Stimulated activated CD8-positive, alpha-beta memory T cell treated with anti-CD3 and anti-CD28 coated beads, Interleukin-4, amount 100 ng/mL, for 48 hours (primary cell): Measurements from ENCODE around the gene LCP2.
A peak's percentile ranks its signal among the peaks of the same experiment; 100 is the strongest.
"Not testable (repeated sequence)": the region's sequence is repeated elsewhere in the genome, so short reads cannot be mapped to it uniquely, and the experiment has no call there.

Experiments
- DNase-seq: peaks from one replicate; pipeline ENCODE4 v3.0.0-alpha.2; 2020

The LCP2 gene

DNA sequence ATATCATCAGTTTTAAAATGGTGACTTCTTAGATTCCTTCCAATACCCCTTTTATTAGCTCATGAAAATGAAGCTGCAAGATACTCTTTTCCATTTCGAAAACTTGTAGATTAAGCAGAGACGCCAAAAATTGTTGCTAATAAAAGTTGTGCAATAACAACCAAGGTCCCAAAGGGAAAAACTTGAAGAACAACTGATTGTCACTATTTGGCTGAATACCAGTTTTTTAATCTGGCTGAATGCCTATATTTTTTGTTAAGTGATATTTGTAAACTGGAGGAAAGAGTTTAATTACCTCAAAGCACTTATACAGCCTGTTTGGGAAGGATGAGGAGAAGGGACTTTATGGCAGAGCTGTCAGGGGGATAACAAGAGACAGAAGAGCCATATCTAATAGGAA is 50.2 kb downstream of the LCP2 start:
- no peak for DNase-seq

DNA sequence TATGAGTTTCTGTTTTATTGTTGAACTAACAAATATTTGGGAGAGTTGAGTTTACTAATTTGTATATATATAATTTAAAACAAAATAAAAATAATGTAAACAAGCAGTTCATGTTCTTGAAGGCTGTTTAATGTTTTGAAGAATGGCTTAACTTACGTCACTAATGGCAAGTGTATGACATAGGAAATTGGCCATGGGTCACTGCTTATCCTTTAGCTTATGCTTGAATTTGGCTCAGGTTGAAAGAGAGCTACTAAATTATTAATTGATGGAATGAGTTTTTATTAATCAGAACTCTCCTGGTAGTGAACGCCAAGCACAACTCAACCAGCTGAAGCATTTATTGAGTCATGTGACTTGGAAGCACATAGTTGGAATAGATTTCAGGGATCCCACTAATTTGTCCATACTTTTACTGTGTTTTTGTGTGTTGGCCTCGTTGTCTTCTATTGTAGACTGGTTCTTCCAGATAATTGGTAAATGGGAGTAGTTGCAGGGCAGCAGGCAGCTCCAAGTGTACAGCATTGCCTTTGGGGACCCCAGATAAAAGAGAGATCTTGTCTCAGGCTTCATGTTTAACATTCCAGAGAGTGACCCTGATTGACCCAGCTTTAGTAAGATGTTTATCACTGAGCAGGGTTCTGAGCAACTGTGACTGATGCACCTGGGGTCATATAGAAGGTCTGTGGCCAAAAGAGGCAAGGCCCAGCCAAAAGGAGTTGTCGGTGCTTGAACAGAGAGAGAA is 51.3 kb downstream of the LCP2 start:
- DNase-seq, result no peak

DNA sequence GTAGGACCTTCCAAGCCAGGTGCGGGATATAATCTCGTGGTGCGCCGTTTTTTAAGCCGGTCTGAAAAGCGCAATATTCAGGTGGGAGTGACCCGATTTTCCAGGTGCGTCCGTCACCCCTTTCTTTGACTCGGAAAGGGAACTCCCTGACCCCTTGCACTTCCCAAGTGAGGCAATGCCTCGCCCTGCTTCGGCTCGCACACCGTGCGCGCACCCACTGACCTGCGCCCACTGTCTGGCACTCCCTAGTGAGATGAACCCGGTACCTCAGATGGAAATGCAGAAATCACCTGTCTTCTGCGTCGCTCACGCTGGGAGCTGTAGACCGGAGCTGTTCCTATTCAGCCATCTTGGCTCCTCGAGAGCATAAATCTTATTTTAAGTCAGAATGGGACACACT is 52.1 kb downstream of the LCP2 start:
- DNase-seq, result not testable (repeated sequence)

DNA sequence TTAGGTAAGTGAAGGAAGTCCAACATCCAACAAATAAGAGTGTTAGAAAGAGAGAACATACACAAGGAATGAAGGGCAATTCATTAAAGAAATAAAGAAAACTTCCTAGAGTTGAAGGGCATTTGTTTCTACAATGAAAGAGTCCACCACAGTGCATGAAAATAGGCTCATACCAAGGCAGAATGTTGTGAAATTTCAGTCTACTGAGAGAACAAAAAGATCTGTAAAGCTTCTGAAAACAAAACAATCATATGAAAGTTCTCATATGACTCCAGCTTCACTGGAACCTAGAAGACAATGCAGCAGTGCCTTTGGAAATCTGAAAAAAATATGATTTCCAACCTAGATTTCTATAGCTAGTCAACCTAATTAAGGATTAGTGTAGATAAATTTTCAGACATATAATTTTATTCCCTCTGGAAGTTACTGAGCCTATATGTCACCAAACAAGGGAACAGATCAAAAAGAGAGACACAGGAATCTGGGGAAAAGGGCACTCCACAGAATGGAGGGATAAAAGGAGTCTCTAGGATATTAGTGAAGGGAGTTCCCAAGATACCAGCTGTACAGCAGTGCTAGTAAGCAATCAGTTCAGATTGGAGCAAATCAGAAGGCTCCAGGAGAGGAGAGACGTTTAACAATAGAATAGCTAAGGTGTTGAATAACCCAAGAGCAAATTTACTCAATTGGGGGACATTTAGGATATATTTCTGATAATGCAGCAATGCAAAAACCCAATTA is 59.0 kb downstream of the LCP2 start:
- no peak for DNase-seq

DNA sequence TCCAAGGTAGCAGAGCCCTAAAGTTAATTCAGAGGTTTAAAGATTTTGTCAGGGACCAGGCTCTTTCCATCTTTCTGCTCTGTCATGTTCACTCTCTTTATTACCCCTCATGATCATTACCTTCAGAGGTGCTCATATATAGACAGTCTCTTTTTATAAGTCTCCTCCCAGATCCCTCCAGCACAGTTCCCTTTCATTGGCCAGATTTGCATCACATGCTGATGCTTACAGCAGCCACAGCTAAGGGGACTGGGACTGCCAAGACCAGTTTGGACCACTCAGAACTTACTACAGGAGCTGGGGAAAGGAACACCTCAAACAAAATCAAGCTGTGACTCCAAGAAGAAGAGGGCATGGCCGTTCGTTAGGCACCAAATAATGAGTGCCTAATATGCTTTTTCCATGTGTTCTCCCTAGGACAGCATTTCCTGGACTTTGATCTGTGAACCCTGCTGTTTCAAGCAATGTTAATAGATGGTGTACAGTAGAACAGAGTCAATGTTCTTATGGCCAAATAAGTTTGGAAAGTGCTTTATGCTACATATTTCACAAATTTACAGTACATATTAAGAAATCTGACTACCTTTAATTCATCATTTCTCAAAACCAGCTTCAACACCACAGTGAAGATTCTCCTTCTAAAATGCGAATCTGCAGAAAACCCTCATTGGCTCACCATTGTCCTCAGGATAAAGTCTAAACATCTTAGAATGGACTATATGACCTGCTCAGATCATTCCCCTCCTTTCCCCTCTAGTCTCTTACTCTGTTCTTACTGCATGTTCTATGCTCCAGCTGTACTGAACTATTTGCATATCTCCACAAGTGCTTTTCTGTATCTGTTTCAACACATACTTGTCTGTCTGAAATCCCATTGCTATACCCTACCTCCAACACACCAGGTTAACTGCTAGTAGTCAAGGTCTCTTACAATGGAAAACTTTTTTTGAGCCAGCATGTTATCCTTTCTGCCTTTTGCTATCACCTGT is 61.4 kb downstream of the LCP2 start:
- DNase-seq, result no peak

GRCh38 chr5:170233358-170233892 is 64.2 kb downstream of the LCP2 start:
- DNase-seq, result no peak

DNA sequence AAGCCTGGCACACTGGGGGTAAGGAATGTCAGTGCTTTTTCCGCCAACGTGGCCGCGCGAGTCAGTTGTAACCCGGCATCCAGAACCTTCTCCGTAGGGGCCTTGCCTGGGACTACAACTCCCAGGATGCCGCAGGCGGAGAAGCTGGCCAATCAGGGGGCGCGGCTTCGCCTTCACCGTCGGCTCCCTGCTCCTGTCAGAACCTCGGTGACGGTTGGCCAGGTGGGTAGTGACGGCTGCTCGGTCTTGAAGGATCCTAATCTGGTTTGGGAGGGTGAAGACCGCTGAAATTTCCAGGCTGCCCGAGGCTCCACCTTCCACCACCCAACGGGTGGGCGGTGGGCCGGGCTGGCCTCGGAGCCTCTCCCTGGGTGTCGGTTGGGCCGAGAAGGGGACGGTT is 64.8 kb downstream of the LCP2 start, which contains the start of gene C5orf58:
TSS of gene C5orf58 (plus strand) at position 200 of the 400 bp plus-strand sequence. CDS start 1,992 bp downstream, outside the sequence.
- DNase-seq, result no peak

DNA sequence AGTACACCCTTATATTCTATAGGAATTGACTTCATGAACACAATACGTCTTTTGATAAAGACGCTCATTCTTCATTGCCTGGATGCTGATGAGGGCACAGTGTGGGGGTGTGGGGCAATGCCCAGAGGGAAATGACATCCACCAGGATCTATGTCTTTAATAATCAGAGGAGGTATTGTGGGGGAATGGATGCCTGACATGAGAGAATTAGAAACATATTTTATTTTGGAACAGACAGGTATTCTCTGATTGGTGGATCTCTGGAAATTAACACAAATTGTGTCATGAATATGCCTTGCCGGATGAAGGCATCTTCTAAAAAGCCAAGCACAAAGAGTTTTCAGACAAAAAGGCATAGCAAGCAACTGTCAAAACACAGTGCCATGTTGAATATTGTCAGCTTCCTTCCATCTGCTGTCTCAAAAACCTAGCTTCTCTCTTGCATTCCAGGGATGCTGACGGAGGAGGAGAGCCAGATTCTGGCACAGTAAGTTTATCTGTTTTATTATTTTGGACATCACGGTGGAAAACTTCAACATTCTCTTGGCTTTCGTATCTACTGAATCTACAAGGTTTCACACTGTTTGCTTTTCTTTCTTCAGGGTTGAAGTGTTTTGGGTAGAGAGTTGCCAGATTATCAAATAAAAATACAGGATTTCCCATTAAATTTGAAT is 68.7 kb downstream of the LCP2 start:
- DNase-seq, result no peak

- no peak for DNase-seq
Measured at GRCh38 chr5:170226661-170227060, 70.9 kb downstream of the LCP2 start.

DNA sequence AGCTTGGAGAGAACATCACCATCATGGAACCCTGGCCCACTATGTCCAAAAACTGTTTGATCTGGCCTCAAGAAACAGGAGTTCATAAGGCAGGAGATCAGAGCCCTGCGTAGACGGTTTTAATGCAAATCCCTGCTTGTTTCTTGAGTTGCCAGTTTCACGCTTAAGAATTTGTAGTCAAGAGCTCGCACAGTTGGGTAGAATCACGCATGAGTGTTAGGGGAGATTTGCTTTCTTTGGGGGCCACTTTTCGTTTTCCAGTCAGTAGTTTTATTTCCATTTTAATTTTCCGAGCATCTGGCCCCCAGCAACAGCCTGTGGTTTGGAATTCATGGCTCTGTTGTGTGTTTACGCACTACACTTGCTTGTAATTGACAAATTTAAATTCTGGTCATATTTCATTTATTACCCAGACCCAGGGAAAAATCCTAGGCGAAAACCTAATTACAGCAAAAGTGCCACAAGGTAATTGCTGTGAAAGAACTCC is 71.4 kb downstream of the LCP2 start:
- no peak for DNase-seq

DNA sequence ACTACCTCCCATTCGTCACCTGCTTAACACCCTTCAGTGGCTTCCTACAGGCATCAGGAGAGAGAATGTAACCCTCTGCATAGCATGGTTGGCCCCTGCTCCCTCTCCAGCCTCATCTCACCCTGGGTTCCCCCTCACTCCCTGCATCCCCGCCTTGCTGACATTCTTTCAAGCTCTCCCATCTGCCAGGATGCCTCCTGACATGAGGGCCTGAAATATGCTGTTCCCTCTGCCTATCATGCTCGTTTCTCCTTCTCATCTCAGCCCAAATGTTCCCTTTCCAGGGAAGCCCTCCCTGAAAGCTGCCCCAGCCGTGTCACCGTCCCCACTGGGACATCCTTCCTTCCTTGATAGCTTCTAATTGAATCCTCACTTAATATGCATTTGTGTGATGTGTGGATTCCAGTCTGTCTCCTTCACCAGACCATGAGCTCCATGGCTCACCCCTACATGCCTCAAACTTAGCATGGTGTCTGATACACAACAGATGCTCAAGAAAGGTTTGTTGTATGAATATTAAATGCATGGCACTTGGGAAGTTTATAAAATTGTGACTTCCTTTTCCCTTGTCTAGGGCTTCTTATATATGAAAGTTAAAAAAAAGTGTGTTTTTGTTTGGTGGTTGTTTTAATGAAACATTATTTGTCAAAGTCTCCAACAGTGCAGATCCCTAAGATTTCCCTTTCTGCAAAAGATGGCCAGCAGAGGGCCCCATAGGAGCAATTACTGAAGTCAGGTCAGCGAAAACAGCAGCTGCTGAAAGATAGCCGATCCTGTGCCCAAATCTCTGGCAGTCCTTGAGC is 72.0 kb downstream of the LCP2 start:
- peak; percentile 87 for DNase-seq

GRCh38 chr5:170223906-170224305 is 73.7 kb downstream of the LCP2 start:
- no peak for DNase-seq

GRCh38 chr5:170223360-170223759 is 74.2 kb downstream of the LCP2 start:
- no peak for DNase-seq

GRCh38 chr5:170221327-170221741 is 76.2 kb downstream of the LCP2 start:
- DNase-seq, result no peak

- DNase-seq, result no peak
Measured at GRCh38 chr5:170220191-170220590, 77.4 kb downstream of the LCP2 start.

GRCh38 chr5:170219615-170220014 is 78.0 kb downstream of the LCP2 start:
- DNase-seq, result no peak

- no peak for DNase-seq
Measured at GRCh38 chr5:170218726-170219125, 78.9 kb downstream of the LCP2 start.

- DNase-seq, result no peak
Measured at GRCh38 chr5:170217831-170218230, 79.7 kb downstream of the LCP2 start.

DNA sequence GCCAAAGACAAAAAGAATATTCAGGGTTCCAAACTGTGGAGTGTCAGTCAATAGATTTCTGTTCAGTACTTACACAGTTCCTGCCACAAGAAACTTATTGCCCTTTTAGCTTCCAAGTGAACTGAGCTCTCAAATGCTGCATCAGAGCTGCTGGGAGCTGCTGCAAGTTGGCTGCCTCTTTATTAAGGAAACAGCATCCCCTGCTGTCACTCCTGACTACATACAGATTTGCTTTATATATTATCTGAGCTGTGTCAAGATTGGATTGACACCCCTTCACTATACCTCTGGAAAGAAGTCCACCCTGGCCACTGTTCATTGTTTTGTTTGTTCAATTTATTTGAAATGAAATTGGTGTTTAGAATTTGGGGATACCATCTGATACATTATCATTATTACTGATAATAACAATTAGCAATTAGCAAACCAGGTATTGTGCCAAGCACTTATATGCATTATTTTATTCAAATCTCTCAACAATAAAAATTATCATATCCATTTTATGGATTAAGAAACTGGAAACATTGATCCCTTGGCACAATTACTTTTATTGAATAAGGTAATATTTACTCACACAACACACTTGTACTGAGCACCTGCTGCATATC is 81.2 kb downstream of the LCP2 start:
- DNase-seq, result no peak

- DNase-seq, result no peak
Measured at GRCh38 chr5:170211575-170212334, 85.8 kb downstream of the LCP2 start.
